Measurements from ENCODE around the gene ZBTB32. TPM values are rescaled to one million over a fixed set of nuclear protein-coding genes. Genes with fewer than 3 reads are reported as not detected.

Gene ZBTB32
- total and polyA plus RNA-seq, 2 of the 8 experiments (the other 6 are each of a cell fraction or from before 2014, with no cell fraction given), result 0.11 to 0.50 TPM

GRCh38 chr19:35716801-35717664 is 12.7 kb downstream of the ZBTB32 start (continued):
- peak; percentile 69 to 71 for TF ChIP-seq RAD21 (IDR thresholded peaks at IDR 0.05 in 1 of 2, conservative IDR thresholded peaks at IDR 0.05 in 1 of 2; ENCODE audit: low read depth in 2 of 2, low read length in 2 of 2)
- TF ChIP-seq RXRA (IDR thresholded peaks at IDR 0.05; ENCODE audit: insufficient read depth, low read depth, low read length), result 0 out of 2 replicates have a peak, but pooled peaks have one; percentile 31
- TF ChIP-seq TEAD4 (IDR thresholded peaks at IDR 0.05; ENCODE audit: low read depth, low read length), result peak; percentile 10; the same call in 1 of the 2 replicates
- TF ChIP-seq E2F6 (IDR thresholded peaks at IDR 0.05), result peak; percentile 3; the same call in 1 of the 2 replicates
- no peak for TF ChIP-seq EZH2 (IDR thresholded peaks at IDR 0.05; ENCODE audit: low read depth, low read length, severe bottlenecking)
- TF ChIP-seq EP300 (IDR thresholded peaks at IDR 0.05; ENCODE audit: borderline replicate concordance in 1 of 2, low read depth in 2 of 2, low read length in 2 of 2), result no peak
